ENCODE measurements around the gene P2RY1. TPM values are rescaled to one million over a fixed set of nuclear protein-coding genes. Genes with fewer than 3 reads are reported as not detected.

Gene P2RY1
- total RNA-seq = under 0.01 and 0.39 TPM in 2 replicates

DNA sequence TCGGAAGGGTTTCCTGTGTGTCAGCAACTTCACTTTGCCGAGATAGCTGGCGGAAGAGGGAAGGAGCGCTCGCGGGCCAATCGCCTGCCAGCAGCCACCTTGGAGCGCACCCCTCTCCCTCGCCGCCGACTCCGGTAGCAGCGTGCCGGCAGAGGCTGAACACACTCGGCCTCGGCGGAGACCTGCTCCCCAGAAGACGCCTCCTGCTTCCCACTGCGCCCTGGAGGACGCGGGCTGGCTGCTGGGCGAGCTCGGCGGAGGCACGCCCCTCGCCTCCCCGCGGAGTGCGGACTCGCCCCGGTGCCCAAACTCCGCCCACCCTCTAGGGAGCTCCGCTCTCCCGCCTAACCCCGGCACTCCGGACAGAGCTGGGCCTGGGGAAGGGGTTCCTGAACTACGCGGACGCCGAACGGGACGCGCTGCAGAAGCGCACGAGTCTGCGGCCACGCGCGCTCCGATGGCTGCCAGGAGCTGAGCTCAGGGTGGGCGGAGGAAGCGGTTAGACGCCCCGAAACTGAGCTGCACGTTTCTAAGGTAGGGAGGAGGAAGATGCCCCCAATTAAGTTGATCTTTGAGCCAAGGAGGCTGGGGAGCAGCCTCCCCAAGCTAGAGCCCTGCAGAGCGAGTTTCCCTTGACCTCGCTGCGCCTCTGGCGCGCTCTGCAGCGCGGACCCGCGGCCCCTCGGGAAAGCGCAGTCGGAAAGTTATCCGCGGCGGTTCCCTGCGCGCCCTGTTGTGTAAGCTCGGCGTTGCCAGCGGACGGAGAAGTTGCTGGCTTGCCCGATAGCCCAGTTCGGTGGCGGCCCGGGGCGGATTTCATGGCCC lies at the start of gene P2RY1:
Gene P2RY1 (plus strand): TSS at position 356 of the 825 bp plus-strand sequence. CDS start 652 bp downstream, outside the sequence.

Small RNA genes within 50 kb of the gene (small RNA-seq; reads per million reads assigned to genes)
- gene ATP5MGP5 = not detected
